GM18505 (cell line): ENCODE measurements around the gene R3HDM4.
A peak's percentile ranks its signal among the peaks of the same experiment; 100 is the strongest.

Experiments used
- ATAC-seq: cut with Tn5 transposase; IDR thresholded peaks from one replicate; pipeline ENCODE4 v1.9.1; 2021; ENCODE audit not compliant: unreplicated experiment
- POLR2A ChIP-seq: IDR thresholded peaks from 4 replicates; pipeline ENCODE4 v1.6.1; 2011; ENCODE audit warnings: borderline replicate concordance; ENCODE audit not compliant: insufficient read depth, insufficient read length; ENCODE audit errors: extremely low read depth

R3HDM4 gene

GRCh38 chr19:952680-953444 lies 39.8 kb upstream of the R3HDM4 start:
- ATAC-seq: no peak
- TF ChIP-seq POLR2A: no peak

DNA sequence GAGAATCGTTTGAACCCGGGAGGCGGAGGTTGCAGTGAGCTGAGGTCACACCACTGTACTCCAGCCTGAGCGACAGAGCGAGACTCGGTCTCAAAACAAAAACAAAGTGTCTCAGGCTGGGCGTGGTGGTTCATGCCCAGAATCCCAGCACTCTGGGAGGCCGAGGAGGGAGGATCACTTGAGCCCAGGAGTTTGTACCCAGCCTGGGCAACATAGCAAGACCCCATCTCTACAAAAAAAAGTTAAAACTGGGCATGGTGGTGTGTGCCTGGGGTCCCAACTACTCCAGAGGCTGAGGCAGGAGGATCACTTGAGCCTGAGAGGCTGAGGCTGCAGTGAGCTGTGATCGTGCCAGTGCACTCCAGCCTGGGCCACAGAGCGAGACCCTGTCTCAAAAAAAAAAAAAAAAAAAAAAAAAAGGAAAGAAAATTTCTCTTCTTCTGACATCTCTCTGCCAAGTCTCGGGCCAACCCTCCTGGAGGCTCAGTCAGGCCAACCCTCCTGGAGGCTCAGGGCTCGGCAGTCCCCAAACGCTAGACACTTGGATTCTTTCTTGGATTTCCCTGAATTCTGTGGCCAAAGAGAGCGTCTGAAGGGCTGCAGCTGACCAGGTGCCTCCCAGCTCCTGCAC lies 39.1 kb upstream of the R3HDM4 start:
- no peak for ATAC-seq
- no peak for TF ChIP-seq POLR2A

DNA sequence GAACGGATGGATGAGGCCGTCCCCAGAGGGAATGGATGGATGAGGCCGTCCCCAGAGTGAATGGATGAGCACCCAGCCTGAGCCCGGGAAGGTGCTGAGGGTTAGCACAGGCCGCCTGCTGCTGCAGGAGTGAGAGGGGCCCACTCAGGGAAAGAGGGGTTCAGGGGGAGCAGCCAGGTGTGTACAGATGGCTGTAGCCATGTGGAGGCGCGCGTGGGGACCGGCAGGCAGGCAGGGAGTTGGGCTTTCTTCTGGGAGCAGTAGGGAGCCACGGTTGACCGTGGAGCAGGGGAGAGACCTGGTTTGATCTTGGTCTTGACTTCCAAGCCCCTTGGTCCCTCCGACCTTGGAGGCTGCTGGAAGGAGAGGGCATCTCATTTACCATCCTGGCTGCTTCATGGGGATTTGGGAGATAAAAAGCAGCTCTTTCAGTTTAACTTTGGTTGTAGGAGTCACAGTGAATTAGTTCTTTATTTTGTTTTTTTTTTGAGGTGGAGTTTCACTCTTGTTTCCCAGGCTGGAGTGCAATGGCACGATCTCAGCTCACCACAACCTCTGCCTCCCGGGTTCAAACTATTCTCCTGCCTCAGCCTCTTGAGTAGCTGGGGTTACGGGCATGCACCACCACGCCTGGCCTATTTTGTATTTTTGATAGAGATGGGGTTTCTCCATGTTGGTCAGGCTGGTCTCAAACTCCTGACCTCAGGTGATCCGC lies 37.5 kb upstream of the R3HDM4 start:
- ATAC-seq: no peak
- TF ChIP-seq POLR2A: peak; percentile 20

GRCh38 chr19:948842-949496 lies 36.0 kb upstream of the R3HDM4 start:
- ATAC-seq: no peak
- TF ChIP-seq POLR2A: no peak

DNA sequence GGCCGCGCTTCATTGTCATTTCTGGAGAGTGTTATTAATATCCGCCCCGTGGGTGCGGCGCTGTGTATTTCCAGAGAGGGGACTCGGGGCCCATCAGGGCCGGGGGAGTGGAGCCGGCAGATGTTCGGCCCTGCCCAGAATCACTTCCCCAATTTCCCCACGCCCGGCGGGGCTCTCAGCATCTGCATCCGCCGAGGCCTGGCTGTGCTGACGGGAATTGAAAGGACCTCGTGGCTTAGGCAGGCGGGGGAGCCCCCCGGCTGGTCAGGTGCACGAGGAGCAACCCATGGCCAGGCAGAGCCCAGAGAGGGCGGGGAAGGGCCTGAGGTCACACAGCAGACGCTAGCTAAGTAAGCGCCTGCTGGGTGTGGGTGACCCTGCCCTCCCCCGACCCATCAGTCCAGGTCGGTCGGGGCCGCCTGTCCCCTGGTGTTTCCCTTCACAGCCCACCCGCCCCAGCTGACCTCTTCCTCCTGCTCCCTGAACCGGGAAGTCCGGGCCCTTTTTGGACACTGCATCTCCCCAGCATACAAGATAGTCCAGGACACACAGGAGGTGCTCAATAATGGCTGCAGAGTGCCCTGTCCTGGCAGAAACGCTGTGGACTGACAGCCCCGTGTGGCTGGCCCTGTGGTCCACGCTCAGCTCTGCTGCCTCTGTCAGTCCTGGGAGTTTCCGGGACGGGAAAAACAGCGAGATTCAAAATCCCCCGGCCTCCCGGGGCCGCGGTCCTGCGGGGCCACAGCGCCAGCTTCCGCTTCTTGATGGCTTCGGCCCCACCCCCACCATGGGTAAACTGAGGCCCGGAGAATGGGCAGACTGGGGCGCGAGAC lies 34.9 kb upstream of the R3HDM4 start:
- peak; percentile 36 for TF ChIP-seq POLR2A
- ATAC-seq: peak; percentile 47

DNA sequence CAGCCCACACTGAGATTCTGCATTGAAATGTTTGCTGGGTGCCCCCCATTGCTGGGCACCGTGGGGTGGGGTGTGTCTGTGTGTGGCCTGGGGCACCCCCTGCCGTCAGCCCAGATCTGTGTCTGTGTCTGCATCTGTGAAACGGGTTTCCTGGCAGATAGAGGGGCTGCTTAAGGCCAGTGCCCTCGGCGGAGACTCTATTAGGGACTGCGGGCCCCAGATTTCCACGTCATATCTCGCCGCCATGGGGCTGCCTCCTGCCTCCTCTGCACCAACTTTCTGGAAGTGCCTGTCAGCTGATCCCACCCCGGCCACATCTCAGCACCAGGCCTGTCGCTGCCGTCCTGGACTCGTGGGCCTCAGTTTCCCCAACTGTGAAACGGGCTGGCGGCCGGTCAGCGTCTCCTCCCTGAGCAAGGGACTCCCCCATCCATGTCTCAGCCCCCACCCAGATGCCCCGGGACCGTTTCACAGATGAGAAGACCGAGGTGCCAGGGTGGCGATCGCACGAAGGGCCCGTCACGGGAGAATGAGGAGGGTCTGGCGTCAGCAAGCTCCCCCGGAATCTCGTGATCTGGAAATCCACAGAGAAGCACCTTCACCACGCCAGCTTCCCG lies 34.2 kb upstream of the R3HDM4 start:
- no peak for TF ChIP-seq POLR2A
- ATAC-seq: peak; percentile 11

DNA sequence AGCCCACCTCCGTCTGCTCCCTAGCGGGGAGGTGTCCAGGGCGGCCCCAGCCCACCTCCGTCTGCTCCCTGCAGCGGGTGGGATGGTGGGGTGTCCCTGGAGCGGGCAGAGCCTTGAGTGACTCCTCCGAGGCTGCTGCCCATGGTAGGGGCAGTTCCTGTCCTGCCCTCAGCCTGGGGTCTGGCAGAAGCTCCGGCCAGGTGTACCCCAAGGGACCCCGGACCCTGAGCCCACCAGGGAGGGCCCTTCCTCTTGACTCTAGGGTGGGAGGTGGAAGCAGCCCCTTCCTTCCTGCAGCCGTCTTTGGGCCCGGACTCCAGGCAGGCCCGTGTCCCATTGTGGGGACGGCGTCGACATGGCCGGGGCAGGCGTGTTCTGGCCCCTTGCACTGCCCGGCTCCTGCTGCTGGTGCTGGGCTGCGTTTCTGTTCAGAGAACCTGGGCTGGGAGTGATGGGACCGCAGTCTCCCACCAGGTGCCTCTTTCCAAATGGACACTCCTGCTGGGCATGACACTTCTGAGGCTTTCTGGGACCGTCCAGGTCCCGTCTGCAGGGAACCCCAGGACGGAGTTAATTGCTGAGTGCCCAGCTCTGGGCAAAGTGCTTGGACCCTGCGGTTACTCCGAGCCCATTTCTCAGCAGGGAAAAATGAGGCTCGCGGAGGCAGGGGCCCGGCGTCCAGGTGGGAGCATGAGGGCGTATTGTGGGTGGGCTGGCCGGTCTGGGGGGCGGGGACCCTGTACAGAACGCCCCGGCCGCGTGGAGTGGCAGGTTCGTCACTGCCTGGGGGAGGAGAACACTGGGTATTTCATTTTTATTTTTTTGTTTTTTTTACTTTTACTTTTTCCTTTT lies 32.6 kb upstream of the R3HDM4 start:
- ATAC-seq: no peak
- TF ChIP-seq POLR2A: no peak

GRCh38 chr19:944663-945241 lies 31.7 kb upstream of the R3HDM4 start:
- TF ChIP-seq POLR2A: no peak

GRCh38 chr19:944171-944567 lies 31.1 kb upstream of the R3HDM4 start:
- TF ChIP-seq POLR2A: no peak
- no peak for ATAC-seq

More at GRCh38 chr19:944663-945241, 31.7 kb upstream of the R3HDM4 start:
- ATAC-seq: no peak

GRCh38 chr19:943551-944170 lies 30.6 kb upstream of the R3HDM4 start:
- ATAC-seq: no peak
- no peak for TF ChIP-seq POLR2A
